RWPE1 (cell line): ENCODE data around the gene IFNL1.

ENCODE experiments used
- CTCF ChIA-PET: fragments of 350-600 bp; sonication (Branson Sonifier 250); formaldehyde crosslinking; extraction: SDS; loops from one replicate; lab custom pipeline; 2021; lab: Yijun Ruan, JAX
- POLR2A ChIA-PET: fragments of 400-600 bp; formaldehyde crosslinking; extraction: SDS; loops from one replicate; lab custom pipeline; 2020; ENCODE audit warnings: antibody characterized with exemption; ENCODE audit not compliant: low non-redundant PET; lab: Yijun Ruan, JAX
- DNase-seq: peaks from one replicate; pipeline ENCODE4 v3.0.0; 2012; ENCODE audit warnings: low spot score
- H3K27ac ChIP-seq: fragments of 450-650 bp; 2 replicates; pipeline ENCODE4 v1.5.1; 2017
- CTCF ChIP-seq: fragments of 450-650 bp; conservative IDR thresholded peaks from 2 replicates; pipeline ENCODE4 v1.5.1; 2017; ENCODE audit warnings: low read depth, mild to moderate bottlenecking

The IFNL1 gene

DNA sequence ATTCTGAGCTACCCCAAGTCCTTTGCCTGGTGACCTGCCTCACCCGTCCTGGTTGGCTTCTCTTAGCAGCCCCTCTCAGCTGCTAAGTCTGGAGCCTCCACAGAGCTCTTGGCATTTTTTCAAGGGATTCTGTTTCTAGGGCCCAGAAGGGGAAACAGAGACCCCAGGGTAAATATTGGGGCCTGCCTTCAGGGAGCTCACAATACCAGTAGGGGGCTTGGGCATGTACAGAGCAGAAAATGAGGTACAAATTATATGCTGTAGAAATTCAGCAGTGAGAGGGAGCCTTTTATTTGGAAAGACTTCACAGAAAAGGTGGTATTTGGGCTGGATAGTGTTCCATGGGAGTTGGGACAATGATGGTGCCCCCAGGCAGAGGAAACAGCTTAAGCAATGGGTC is 49.7 kb downstream of the IFNL1 start:
- no peak for DNase-seq
- TF ChIP-seq CTCF: no peak
- ChIA-PET POLR2A (no interaction called here), CTCF (interaction anchor here (0.5 to 0.6 kb wide), 2 partner anchors 30 to 60 kb away, joined by 3 read pairs; no protein-coding TSS in a partner anchor)
- H3K27ac ChIP-seq: no peak overlapping the region

- TF ChIP-seq CTCF: no peak
- no peak overlapping the region for H3K27ac ChIP-seq
- ChIA-PET CTCF (interaction anchor here (0.7 to 1.0 kb wide), 2 partner anchors 11 to 100 kb away, joined by 3 to 4 read pairs; no protein-coding TSS in a partner anchor), POLR2A (no interaction called here)
- DNase-seq: no peak
Measured at GRCh38 chr19:39347332-39348164, 51.3 kb downstream of the IFNL1 start.
